Muscle layer of duodenum (tissue), 2 donors: ENCODE data around the gene ARL8B.
"Not testable (repeated sequence)": the region's sequence is repeated elsewhere in the genome, so short reads cannot be mapped to it uniquely, and the experiment has no call there.

ENCODE experiments used
- H3K27ac ChIP-seq: one replicate; pipeline ENCODE4 v1.7.0; 2013; ENCODE audit warnings: mild to moderate bottlenecking, low read length
- H3K27me3 ChIP-seq: one replicate; pipeline ENCODE4 v1.7.0; 2013; ENCODE audit warnings: low read depth, mild to moderate bottlenecking, control low read depth, low read length
- H3K36me3 ChIP-seq, 2 donors: one replicate each; pipeline ENCODE4 v1.7.0; 2013; ENCODE audit warnings: low read length in 2 of 2, control low read depth in 1 of 2, mild to moderate bottlenecking in 1 of 2; ENCODE audit not compliant: insufficient read depth in 2 of 2, control insufficient read depth in 1 of 2
- H3K4me1 ChIP-seq, 2 donors: one replicate each; pipeline ENCODE4 v1.7.0; 2013; ENCODE audit warnings: low read length in 2 of 2, mild to moderate bottlenecking in 2 of 2, control low read depth in 1 of 2, moderate library complexity in 1 of 2; ENCODE audit not compliant: insufficient read depth in 2 of 2, control insufficient read depth in 1 of 2
- H3K4me3 ChIP-seq, 2 donors: one replicate each; pipeline ENCODE4 v1.7.0; 2013; ENCODE audit warnings: low read length in 2 of 2, low read depth in 1 of 2, mild to moderate bottlenecking in 1 of 2
- H3K9me3 ChIP-seq, 2 donors: one replicate each; pipeline ENCODE4 v1.7.0; 2013; ENCODE audit warnings: low read length in 2 of 2, control low read depth in 1 of 2, mild to moderate bottlenecking in 1 of 2; ENCODE audit not compliant: control insufficient read depth in 1 of 2
- donor health status: healthy.

The ARL8B gene

GRCh38 chr3:5122030-5122740 lies at the start of gene ARL8B:
Gene ARL8B, plus strand, starts transcription at chr3:5122292. Its CDS starts 174 bp downstream, at chr3:5122466.
- H3K36me3 ChIP-seq = peaks cover 0 to 5% of the 10 kb centered on the region in 2 donors
- no peaks in the 10 kb centered on the region for H3K9me3 ChIP-seq
- peak within 1 kb of the TSS; percentile 86 for H3K27ac ChIP-seq
- H3K4me3 ChIP-seq = peak within 1 kb of the TSS; percentile 73 to 97
- peaks cover 7 to 21% of the 10 kb centered on the region in 2 donors for H3K4me1 ChIP-seq
- H3K27me3 ChIP-seq = no peaks in the 10 kb centered on the region

DNA sequence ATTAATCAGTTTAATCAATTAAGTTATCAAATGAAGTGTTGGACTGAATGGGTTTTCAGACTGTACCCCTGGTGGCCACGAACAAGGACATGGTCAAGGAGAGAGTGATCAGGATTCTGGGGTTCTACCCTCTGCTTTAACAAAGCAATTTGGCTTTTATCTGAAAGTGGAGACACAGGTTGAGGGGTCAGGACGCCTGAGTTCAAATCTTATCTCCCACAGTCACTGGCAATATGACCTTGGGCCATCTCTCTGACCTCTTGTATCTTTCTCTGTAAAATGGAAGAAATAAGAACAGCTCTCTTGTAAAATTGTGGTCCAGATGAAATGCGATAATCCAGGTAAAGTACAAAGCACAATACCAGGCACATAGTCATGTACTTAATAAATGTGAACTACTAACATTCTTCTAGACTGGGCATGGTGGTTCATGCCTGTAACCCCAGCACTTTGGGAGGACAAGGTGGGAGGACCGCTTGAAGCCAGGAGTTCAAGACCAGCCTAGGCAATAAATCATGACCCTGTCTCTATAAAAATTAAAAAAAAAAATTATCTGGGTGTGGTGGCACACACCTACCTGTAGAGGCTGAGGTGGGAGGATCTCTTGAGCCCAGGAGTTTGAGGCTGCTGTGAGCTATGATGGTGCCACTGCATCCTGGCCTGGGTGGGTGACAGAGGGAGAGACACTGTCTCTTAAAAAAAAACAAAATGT lies 48.6 kb upstream of the ARL8B start:
- Histone ChIP-seq H3K4me1 (no peaks in the 10 kb centered on the region), H3K36me3 (no peaks in the 10 kb centered on the region), H3K27ac (no peak overlapping the region), H3K4me3 (no peak overlapping the region), H3K27me3 (no peaks in the 10 kb centered on the region), H3K9me3 (no peaks in the 10 kb centered on the region)

DNA sequence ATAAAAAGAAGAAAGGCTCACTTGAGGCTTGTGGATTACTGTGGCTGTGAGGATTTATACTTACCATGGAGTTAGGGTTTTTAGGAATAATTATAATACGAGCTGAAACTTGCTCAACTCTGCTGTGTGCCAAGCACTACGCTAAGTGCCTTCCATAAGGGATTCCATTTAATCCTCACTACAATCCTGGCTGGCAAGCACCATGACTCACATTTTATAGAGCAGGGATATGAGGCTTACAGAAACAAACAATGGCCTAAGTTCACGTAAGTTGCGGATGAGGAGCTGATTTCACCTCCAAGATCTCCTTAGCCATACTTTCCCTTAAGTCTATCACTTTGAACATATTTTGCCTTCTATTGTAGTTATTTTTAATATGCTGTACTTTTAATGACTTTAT lies 43.9 kb upstream of the ARL8B start:
- no peaks in the 10 kb centered on the region for H3K4me1 ChIP-seq
- H3K4me3 ChIP-seq = no peak overlapping the region
- no peaks in the 10 kb centered on the region for H3K27me3 ChIP-seq
- H3K9me3 ChIP-seq = no peaks in the 10 kb centered on the region
- no peaks in the 10 kb centered on the region for H3K36me3 ChIP-seq
- no peak overlapping the region for H3K27ac ChIP-seq

GRCh38 chr3:5079761-5080160 lies 42.3 kb upstream of the ARL8B start:
- H3K27ac ChIP-seq = no peak overlapping the region
- no peaks in the 10 kb centered on the region for H3K36me3 ChIP-seq
- H3K4me3 ChIP-seq = no peak overlapping the region
- H3K9me3 ChIP-seq = no peaks in the 10 kb centered on the region
- no peaks in the 10 kb centered on the region for H3K27me3 ChIP-seq
- no peaks in the 10 kb centered on the region for H3K4me1 ChIP-seq

DNA sequence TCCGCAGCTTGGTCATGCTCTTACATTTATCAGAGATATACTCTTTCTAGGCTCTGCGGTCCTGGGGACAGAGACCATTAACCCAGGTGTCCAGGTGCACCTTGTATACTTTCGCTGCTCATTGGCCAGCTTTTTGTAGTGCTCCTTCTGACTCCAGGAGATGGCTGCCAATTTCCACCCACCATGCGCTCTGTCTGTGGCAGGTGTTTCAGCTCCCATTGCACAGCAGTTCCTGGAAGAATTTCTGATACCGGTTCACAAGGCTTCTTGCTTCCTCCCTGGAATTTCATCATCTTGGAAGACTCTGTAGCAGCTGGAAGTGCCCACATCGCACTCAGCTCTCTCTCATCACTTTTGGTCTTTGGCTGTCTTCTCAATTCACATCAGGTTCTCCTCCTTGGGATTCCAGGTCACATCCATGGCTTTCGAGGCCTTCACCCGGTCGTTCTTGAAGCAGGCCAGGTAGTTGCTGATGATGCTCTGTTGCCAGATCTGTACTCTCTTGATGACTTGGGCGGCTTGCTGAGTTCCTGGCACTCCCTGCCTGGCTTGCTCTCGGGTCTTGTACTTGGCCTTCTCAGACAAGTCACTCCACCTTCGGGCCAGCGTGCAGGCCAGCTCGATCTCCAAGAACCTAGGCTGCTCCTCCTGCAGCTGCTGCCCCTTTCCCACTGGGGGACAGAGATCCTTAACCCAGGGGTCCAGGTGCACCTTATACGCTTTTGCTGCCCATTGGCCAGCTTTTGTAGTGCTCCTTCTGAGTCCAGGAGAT lies 41.1 kb upstream of the ARL8B start:
- no peaks in the 10 kb centered on the region for H3K4me1 ChIP-seq
- no peak overlapping the region for H3K27ac ChIP-seq
- no peaks in the 10 kb centered on the region for H3K36me3 ChIP-seq
- no peak overlapping the region for H3K4me3 ChIP-seq
- no peaks in the 10 kb centered on the region for H3K9me3 ChIP-seq
- no peaks in the 10 kb centered on the region for H3K27me3 ChIP-seq

GRCh38 chr3:5081973-5082788 lies 39.9 kb upstream of the ARL8B start:
- H3K4me1 ChIP-seq, H3K9me3 ChIP-seq, H3K27ac ChIP-seq, H3K4me3 ChIP-seq, H3K27me3 ChIP-seq, H3K36me3 ChIP-seq: not testable (repeated sequence)

GRCh38 chr3:5082789-5083115 lies 39.3 kb upstream of the ARL8B start:
- Histone ChIP-seq H3K27ac (no peak overlapping the region), H3K4me1 (no peaks in the 10 kb centered on the region), H3K27me3 (no peaks in the 10 kb centered on the region), H3K36me3 (no peaks in the 10 kb centered on the region), H3K4me3 (no peak overlapping the region), H3K9me3 (no peaks in the 10 kb centered on the region)

GRCh38 chr3:5084224-5084623 lies 37.9 kb upstream of the ARL8B start:
- Histone ChIP-seq H3K4me1 (no peaks in the 10 kb centered on the region), H3K27ac (no peak overlapping the region), H3K9me3 (no peaks in the 10 kb centered on the region), H3K4me3 (no peak overlapping the region), H3K36me3 (no peaks in the 10 kb centered on the region), H3K27me3 (no peaks in the 10 kb centered on the region)

DNA sequence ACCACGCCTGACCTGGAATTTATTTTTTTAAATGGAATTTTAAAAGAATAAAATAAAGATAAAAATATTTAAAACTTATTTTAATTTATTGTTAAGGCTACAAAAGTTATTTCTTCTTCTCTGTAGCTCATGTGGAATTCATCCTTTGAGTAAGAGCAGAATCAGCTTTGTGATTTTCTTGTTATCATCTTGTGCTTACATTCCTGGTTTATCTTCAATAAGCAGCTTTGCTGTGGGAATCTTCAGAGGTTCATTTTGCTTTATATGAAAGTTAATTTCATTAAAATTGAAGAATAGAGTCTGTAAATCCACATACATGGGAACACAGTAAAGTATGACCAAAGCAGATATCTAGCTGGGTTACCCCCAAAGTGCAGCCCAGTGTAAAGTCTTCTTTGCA lies 35.4 kb upstream of the ARL8B start:
- Histone ChIP-seq H3K27ac (no peak overlapping the region), H3K4me3 (no peak overlapping the region), H3K27me3 (no peaks in the 10 kb centered on the region), H3K4me1 (no peaks in the 10 kb centered on the region), H3K9me3 (no peaks in the 10 kb centered on the region), H3K36me3 (no peaks in the 10 kb centered on the region)

- no peaks in the 10 kb centered on the region for H3K4me1 ChIP-seq
- no peaks in the 10 kb centered on the region for H3K9me3 ChIP-seq
- no peak overlapping the region for H3K4me3 ChIP-seq
- no peak overlapping the region for H3K27ac ChIP-seq
- no peaks in the 10 kb centered on the region for H3K36me3 ChIP-seq
- no peaks in the 10 kb centered on the region for H3K27me3 ChIP-seq
Measured at GRCh38 chr3:5087209-5087608, 34.9 kb upstream of the ARL8B start.

DNA sequence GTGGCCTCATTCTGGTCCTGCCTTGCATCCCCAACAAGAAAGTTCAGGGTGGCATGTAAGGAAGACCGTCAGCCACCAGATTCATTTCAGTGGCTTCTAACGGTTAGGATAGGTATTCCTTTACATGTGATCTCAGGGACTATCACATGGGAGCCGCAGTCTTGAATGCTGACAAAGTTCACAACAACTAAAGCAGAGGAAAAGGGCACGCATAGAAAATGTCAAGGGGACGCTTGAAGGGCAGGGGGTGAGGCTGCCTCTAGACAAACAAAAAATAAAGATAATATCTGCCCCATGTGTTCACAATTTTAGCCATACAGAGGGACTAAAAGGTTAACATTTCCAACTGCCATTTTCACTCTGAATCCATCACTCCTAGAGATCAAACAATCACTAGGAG lies 31.9 kb upstream of the ARL8B start:
- Histone ChIP-seq H3K9me3 (no peaks in the 10 kb centered on the region), H3K27me3 (no peaks in the 10 kb centered on the region), H3K4me3 (no peak overlapping the region), H3K27ac (no peak overlapping the region), H3K4me1 (no peaks in the 10 kb centered on the region), H3K36me3 (no peaks in the 10 kb centered on the region)
